Spleen (tissue), 7 donors: Measurements from ENCODE around the gene C12orf60.

Experiments
- CTCF ChIP-seq, 11 experiments: fragments of 200-600 bp in 7 of 11; fragments of 450-650 bp in 4 of 11; sonication (generic) in 4 of 11; IDR thresholded peaks in 8 of 11; conservative IDR thresholded peaks in 3 of 11; 1 replicate in 7 of 11; 2 replicates in 4 of 11; pipeline versions ENCODE4 v1.4.0 to v1.8.0; 2016 to 2021; ENCODE audit warnings: antibody characterized with exemption in 11 of 11, inconsistent platforms in 4 of 11, mild to moderate bottlenecking in 1 of 11
- POLR2A ChIP-seq, 3 donors: fragments of 450-650 bp; IDR thresholded peaks; one replicate each; pipeline ENCODE4 v1.5.1; 2017; ENCODE audit warnings: antibody characterized with exemption in 3 of 3, mild to moderate bottlenecking in 1 of 3
- POLR2AphosphoS5 ChIP-seq, 3 donors: sonication (generic); formaldehyde crosslinking; IDR thresholded peaks; one replicate each; pipeline ENCODE4 v1.5.1; 2017; ENCODE audit warnings: antibody characterized with exemption in 3 of 3
- donor health status: DM: no; HTN: no; CAD: no; lungs with moderate emphysema.
- donor health status: DM: no; HTN: no; CAD: no.
- donor health status: DM: no; HTN: no; CAD: no.

- TF ChIP-seq CTCF (IDR thresholded peaks at IDR 0.05 in 8 of 11, conservative IDR thresholded peaks at IDR 0.05 in 3 of 11) (no peak), POLR2AphosphoS5 (IDR thresholded peaks at IDR 0.05) (no peak), POLR2A (IDR thresholded peaks at IDR 0.05) (no peak)
These were observed 50.5 kb downstream of the C12orf60 start for GRCh38 chr12:14853961-14854360.
